Measurements from ENCODE around the gene MAPKAP1.

The MAPKAP1 gene

DNA sequence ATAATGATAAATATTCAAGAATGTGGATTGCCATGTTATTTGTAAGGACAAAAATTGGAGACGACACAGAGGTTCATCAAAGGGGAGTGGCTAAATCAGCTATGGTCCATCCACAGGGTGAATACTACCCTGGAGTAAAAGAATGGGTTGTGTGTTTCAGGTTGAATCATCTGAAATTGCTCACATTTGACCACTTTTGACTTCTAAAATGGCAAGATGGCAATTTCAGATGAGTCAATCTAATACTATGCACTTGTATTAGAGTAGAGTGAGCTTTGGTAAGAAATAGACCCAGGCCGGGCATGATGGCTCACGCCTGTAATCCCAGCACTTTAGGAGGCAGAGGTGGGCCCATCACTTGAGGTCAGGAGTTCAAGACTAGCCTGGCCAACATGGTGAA, 313.6 kb downstream of the MAPKAP1 start:
- TF ChIP-seq YY1 (IDR thresholded peaks at IDR 0.05; ENCODE audit: insufficient read depth, insufficient read length) = no peak
- no peak for TF ChIP-seq SUZ12 (IDR thresholded peaks at IDR 0.05; ENCODE audit: extremely low read depth, insufficient read depth, insufficient read length)
- TF ChIP-seq ZNF274 (IDR thresholded peaks at IDR 0.05; ENCODE audit: low read depth, low read length) = no peak
- H3K4me3 ChIP-seq (ENCODE audit: insufficient read length, low read depth) = no peak overlapping the region
- H3K9ac ChIP-seq (ENCODE audit: insufficient read length, low read depth) = no peak overlapping the region
- no peaks in the 10 kb centered on the region for H3K36me3 ChIP-seq (ENCODE audit: insufficient read depth, insufficient read length, low read length)
- no peaks in the 10 kb centered on the region for H3K9me3 ChIP-seq (ENCODE audit: insufficient read depth, low read length)
- H3K27me3 ChIP-seq (ENCODE audit: insufficient read depth, insufficient read length) = peaks cover 12% of the 10 kb centered on the region
- no peak for DNase-seq (ENCODE audit: low read depth, low spot score)
- H3K4me1 ChIP-seq (ENCODE audit: insufficient read depth, insufficient read length) = no peaks in the 10 kb centered on the region

DNA sequence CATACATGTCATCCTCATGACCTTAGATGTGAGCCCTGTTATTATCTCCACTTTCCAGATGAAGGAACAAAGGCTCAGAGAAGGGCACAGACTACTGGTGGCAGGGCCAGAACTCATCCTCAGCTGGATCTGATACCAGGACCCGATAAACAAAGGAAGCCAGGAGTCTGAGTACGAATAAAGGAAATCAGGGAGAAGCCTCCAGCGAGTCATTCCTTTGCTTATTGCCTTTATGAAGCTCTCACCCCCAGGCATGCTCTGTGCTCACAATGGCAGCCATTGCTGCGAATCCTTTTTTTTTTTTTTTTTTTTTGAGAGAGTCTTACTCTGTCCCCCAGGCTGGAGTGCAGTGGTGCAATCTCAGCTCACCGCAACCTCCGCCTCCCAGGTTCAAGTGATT, 315.3 kb downstream of the MAPKAP1 start:
- no peak for DNase-seq (ENCODE audit: low read depth, low spot score)

DNA sequence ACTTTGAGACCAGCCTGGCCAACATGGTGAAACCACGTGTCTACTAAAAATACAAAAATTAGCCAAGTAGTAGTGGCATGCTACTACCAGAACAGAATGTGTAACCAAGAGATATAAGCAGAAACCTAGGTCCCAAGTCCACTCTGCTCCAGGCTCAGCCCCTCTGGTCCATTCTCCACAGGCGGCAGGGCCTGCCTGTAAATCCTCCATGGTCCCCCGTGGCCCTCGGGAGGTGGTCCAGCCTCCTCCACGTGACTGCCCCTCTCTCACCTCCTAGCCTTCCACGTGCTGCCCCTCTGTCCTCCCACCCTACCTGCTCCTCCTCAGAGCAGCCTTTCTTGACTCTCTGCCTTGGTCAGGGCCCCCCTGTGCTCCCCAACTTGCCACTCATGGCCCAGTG, 318.0 kb downstream of the MAPKAP1 start:
- no peak for TF ChIP-seq YY1 (IDR thresholded peaks at IDR 0.05; ENCODE audit: insufficient read depth, insufficient read length)
- TF ChIP-seq SUZ12 (IDR thresholded peaks at IDR 0.05; ENCODE audit: extremely low read depth, insufficient read depth, insufficient read length) = no peak
- TF ChIP-seq ZNF274 (IDR thresholded peaks at IDR 0.05; ENCODE audit: low read depth, low read length) = no peak
- H3K9ac ChIP-seq (ENCODE audit: insufficient read length, low read depth) = no peak overlapping the region
- peaks cover 24% of the 10 kb centered on the region for H3K27me3 ChIP-seq (ENCODE audit: insufficient read depth, insufficient read length)
- no peaks in the 10 kb centered on the region for H3K9me3 ChIP-seq (ENCODE audit: insufficient read depth, low read length)
- no peak for DNase-seq (ENCODE audit: low read depth, low spot score)
- peaks cover 3% of the 10 kb centered on the region for H3K4me1 ChIP-seq (ENCODE audit: insufficient read depth, insufficient read length)
- no peak overlapping the region for H3K4me3 ChIP-seq (ENCODE audit: insufficient read length, low read depth)
- H3K36me3 ChIP-seq (ENCODE audit: insufficient read depth, insufficient read length, low read length) = no peaks in the 10 kb centered on the region

More for the DNA sequence above, 315.3 kb downstream of the MAPKAP1 start:
- TF ChIP-seq YY1 (IDR thresholded peaks at IDR 0.05; ENCODE audit: insufficient read depth, insufficient read length) = no peak
- TF ChIP-seq SUZ12 (IDR thresholded peaks at IDR 0.05; ENCODE audit: extremely low read depth, insufficient read depth, insufficient read length) = no peak
- TF ChIP-seq ZNF274 (IDR thresholded peaks at IDR 0.05; ENCODE audit: low read depth, low read length) = no peak
- Histone ChIP-seq H3K9me3 (ENCODE audit: insufficient read depth, low read length) (no peaks in the 10 kb centered on the region), H3K4me1 (ENCODE audit: insufficient read depth, insufficient read length) (peaks cover 3% of the 10 kb centered on the region), H3K27me3 (ENCODE audit: insufficient read depth, insufficient read length) (peaks cover 24% of the 10 kb centered on the region), H3K4me3 (ENCODE audit: insufficient read length, low read depth) (no peak overlapping the region), H3K9ac (ENCODE audit: insufficient read length, low read depth) (no peak overlapping the region), H3K36me3 (ENCODE audit: insufficient read depth, insufficient read length, low read length) (no peaks in the 10 kb centered on the region)

GRCh38 chr9:125387861-125388524, 319.0 kb downstream of the MAPKAP1 start:
- H3K9ac ChIP-seq (ENCODE audit: insufficient read length, low read depth) = no peak overlapping the region

More at GRCh38 chr9:125387861-125388524, 319.0 kb downstream of the MAPKAP1 start:
- Histone ChIP-seq H3K4me3 (ENCODE audit: insufficient read length, low read depth) (no peak overlapping the region), H3K4me1 (ENCODE audit: insufficient read depth, insufficient read length) (peaks cover 3% of the 10 kb centered on the region), H3K36me3 (ENCODE audit: insufficient read depth, insufficient read length, low read length) (no peaks in the 10 kb centered on the region), H3K9me3 (ENCODE audit: insufficient read depth, low read length) (no peaks in the 10 kb centered on the region), H3K27me3 (ENCODE audit: insufficient read depth, insufficient read length) (peaks cover 24% of the 10 kb centered on the region)
- DNase-seq (ENCODE audit: low read depth, low spot score) = no peak
- TF ChIP-seq ZNF274 (IDR thresholded peaks at IDR 0.05; ENCODE audit: low read depth, low read length) (no peak), SUZ12 (IDR thresholded peaks at IDR 0.05; ENCODE audit: extremely low read depth, insufficient read depth, insufficient read length) (no peak), YY1 (IDR thresholded peaks at IDR 0.05; ENCODE audit: insufficient read depth, insufficient read length) (no peak)
